ENCODE data around the gene SSRP1. TPM values are rescaled to one million over a fixed set of nuclear protein-coding genes. Genes with fewer than 3 reads are reported as not detected.

The SSRP1 gene
- total and polyA plus RNA-seq, 2 of the 13 experiments (the other 11 are each of a cell fraction or from before 2014, with no cell fraction given): 93.6 to 129 TPM

GRCh38 chr11:57335343-57336110 is at the start of gene SSRP1 (continued):
- TF ChIP-seq, protein P1, sequence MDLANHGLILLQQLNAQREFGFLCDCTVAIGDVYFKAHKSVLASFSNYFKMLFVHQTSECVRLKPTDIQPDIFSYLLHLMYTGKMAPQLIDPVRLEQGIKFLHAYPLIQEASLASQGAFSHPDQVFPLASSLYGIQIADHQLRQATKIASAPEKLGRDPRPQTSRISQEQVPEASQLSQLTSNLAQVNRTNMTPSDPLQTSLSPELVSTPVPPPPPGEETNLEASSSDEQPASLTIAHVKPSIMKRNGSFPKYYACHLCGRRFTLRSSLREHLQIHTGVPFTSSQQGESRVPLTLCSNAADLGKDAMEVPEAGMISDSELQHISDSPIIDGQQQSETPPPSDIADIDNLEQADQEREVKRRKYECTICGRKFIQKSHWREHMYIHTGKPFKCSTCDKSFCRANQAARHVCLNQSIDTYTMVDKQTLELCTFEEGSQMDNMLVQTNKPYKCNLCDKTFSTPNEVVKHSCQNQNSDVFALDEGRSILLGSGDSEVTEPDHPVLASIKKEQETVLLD (CRISPR knock-in tag; IDR thresholded peaks at IDR 0.05; ENCODE audit: low read depth): peak; percentile 83
- TF ChIP-seq GABPB1 (CRISPR knock-in tag; IDR thresholded peaks at IDR 0.05) (peak; percentile 93), REL (CRISPR knock-in tag; conservative IDR thresholded peaks at IDR 0.05) (0 out of 2 replicates have a peak, but pooled peaks have one; percentile 50), RCOR2 (CRISPR knock-in tag; IDR thresholded peaks at IDR 0.05) (no peak), ZNF33B (CRISPR knock-in tag; IDR thresholded peaks at IDR 0.05) (0 out of 2 replicates have a peak, but pooled peaks have one; percentile 49), SAFB2 (CRISPR knock-in tag; IDR thresholded peaks at IDR 0.05; ENCODE audit: borderline replicate concordance, low read depth) (0 out of 2 replicates have a peak, but pooled peaks have one; percentile 45), ZNF24 (IDR thresholded peaks at IDR 0.05) (no peak), MEIS1 (CRISPR knock-in tag; IDR thresholded peaks at IDR 0.05; ENCODE audit: borderline replicate concordance) (no peak), ZNF644 (CRISPR knock-in tag; IDR thresholded peaks at IDR 0.05; ENCODE audit: low read depth) (no peak), KAT2B (IDR thresholded peaks at IDR 0.05; ENCODE audit: borderline replicate concordance, low read depth, low read length) (no peak), DDIT3 (CRISPR knock-in tag; IDR thresholded peaks at IDR 0.05) (no peak), ZNF607 (CRISPR knock-in tag; IDR thresholded peaks at IDR 0.05; ENCODE audit: borderline replicate concordance) (no peak), CREBL2 (CRISPR knock-in tag; IDR thresholded peaks at IDR 0.05; ENCODE audit: borderline replicate concordance) (no peak), ZFP82 (CRISPR knock-in tag; IDR thresholded peaks at IDR 0.05; ENCODE audit: borderline replicate concordance) (no peak), ZNF567 (CRISPR knock-in tag; IDR thresholded peaks at IDR 0.05; ENCODE audit: borderline replicate concordance) (no peak), ATF7 (IDR thresholded peaks at IDR 0.05) (no peak), ATF7 (CRISPR knock-in tag; IDR thresholded peaks at IDR 0.05) (no peak), CSRNP2 (CRISPR knock-in tag; conservative IDR thresholded peaks at IDR 0.05; ENCODE audit: low read depth) (no peak), ZNF264 (CRISPR knock-in tag; IDR thresholded peaks at IDR 0.05) (no peak), MXI1 (IDR thresholded peaks at IDR 0.05; ENCODE audit: borderline replicate concordance, low read depth, low read length) (peak; percentile 46; the same call in 1 of the 3 replicates), RFX1 (IDR thresholded peaks at IDR 0.05) (peak; percentile 66), ZNF724P (CRISPR knock-in tag; IDR thresholded peaks at IDR 0.05; ENCODE audit: borderline replicate concordance) (no peak), ZNF234 (CRISPR knock-in tag; conservative IDR thresholded peaks at IDR 0.05) (0 out of 2 replicates have a peak, but pooled peaks have one; percentile 33), SRY (CRISPR knock-in tag; IDR thresholded peaks at IDR 0.05) (0 out of 2 replicates have a peak, but pooled peaks have one; percentile 21), TOE1 (CRISPR knock-in tag; IDR thresholded peaks at IDR 0.05) (0 out of 2 replicates have a peak, but pooled peaks have one; percentile 24)
- TF ChIP-seq, protein P2, sequence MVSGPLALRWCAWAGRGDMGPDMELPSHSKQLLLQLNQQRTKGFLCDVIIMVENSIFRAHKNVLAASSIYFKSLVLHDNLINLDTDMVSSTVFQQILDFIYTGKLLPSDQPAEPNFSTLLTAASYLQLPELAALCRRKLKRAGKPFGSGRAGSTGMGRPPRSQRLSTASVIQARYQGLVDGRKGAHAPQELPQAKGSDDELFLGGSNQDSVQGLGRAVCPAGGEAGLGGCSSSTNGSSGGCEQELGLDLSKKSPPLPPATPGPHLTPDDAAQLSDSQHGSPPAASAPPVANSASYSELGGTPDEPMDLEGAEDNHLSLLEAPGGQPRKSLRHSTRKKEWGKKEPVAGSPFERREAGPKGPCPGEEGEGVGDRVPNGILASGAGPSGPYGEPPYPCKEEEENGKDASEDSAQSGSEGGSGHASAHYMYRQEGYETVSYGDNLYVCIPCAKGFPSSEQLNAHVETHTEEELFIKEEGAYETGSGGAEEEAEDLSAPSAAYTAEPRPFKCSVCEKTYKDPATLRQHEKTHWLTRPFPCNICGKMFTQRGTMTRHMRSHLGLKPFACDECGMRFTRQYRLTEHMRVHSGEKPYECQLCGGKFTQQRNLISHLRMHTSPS (CRISPR knock-in tag; IDR thresholded peaks at IDR 0.05; ENCODE audit: low read depth): no peak

Data from HepG2 (cell line).